Measurements from ENCODE around the gene ITGA2. TPM values are rescaled to one million over a fixed set of nuclear protein-coding genes. Genes with fewer than 3 reads are reported as not detected.
"Not testable (repeated sequence)": the region's sequence is repeated elsewhere in the genome, so short reads cannot be mapped to it uniquely, and the experiment has no call there.

The ITGA2 gene
- total and polyA plus RNA-seq, 4 donors, result 2.0 to 14.1 (median 4.6) TPM

DNA sequence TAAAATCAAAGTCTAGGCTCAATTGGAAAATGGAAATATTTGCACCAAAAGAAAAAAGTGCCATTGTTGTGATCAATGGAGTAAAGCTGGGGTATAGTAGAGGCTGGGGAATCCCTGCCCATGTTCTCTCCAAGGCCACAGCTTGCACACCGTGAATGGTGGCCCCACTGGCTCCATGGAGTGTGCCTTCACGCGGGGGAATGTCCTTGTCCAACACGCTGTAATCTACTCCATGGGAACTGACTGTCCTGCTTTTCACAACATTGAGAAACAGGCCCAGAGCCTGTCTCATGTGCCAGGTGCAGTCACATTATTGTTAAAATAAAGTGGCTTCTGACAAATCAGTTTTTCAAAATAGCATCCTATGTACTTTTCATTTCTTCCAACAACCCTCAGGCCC, 33.1 kb upstream of the ITGA2 start:
- WGBS (ENCODE audit: insufficient coverage), result 71% methylated on average over 1 of the region's 4 CpGs

GRCh38 chr5:52956915-52957747, 32.0 kb upstream of the ITGA2 start:
- Histone ChIP-seq H3K27ac (ENCODE audit: low read depth, low read length) (no peak overlapping the region), H3K36me3 (ENCODE audit: control insufficient read depth, insufficient read depth, low read length) (no peaks in the 10 kb centered on the region), H3K9me3 (ENCODE audit: control insufficient read depth, insufficient read depth, low read length) (no peaks in the 10 kb centered on the region), H3K4me3 (ENCODE audit: low read depth, low read length) (no peak overlapping the region), H3K4me1 (ENCODE audit: control insufficient read depth, insufficient read depth, low read length) (no peaks in the 10 kb centered on the region), H3K27me3 (ENCODE audit: control insufficient read depth, insufficient read depth, low read length) (no peaks in the 10 kb centered on the region)
- 78% methylated on average over 3 of the region's 6 CpGs for WGBS (ENCODE audit: insufficient coverage)
- no peak for DNase-seq (ENCODE audit: low read depth in 4 of 6, low spot score in 6 of 6)

More for the DNA sequence above, 33.1 kb upstream of the ITGA2 start:
- Histone ChIP-seq H3K27ac (ENCODE audit: low read depth, low read length) (no peak overlapping the region), H3K4me1 (ENCODE audit: control insufficient read depth, insufficient read depth, low read length) (no peaks in the 10 kb centered on the region), H3K27me3 (ENCODE audit: control insufficient read depth, insufficient read depth, low read length) (no peaks in the 10 kb centered on the region), H3K9me3 (ENCODE audit: control insufficient read depth, insufficient read depth, low read length) (no peaks in the 10 kb centered on the region), H3K36me3 (ENCODE audit: control insufficient read depth, insufficient read depth, low read length) (no peaks in the 10 kb centered on the region), H3K4me3 (ENCODE audit: low read depth, low read length) (no peak overlapping the region)
- no peak for DNase-seq (ENCODE audit: low read depth in 4 of 6, low spot score in 6 of 6)

DNA sequence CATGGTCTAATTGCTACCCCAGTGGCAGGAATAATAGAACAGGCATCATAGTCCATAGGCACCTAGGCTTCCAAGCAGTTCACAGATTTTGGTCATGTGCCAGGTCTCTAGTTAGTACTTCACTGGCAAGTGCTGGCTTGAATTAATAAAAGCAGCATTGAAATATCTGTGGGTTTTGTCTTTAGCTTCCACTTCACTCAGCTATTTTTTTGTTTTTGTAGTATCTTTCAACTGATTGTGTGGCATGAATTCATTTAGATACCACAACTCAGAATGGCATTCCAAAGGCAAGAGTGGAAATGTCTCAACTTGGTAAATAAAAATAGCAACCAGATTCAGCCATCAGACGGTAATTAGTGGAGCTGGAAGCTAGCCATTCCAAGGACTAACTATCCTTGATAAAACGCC, 27.9 kb upstream of the ITGA2 start:
- Histone ChIP-seq H3K9me3 (ENCODE audit: control insufficient read depth, insufficient read depth, low read length) (no peaks in the 10 kb centered on the region), H3K4me3 (ENCODE audit: low read depth, low read length) (no peak overlapping the region), H3K27ac (ENCODE audit: low read depth, low read length) (no peak overlapping the region), H3K4me1 (ENCODE audit: control insufficient read depth, insufficient read depth, low read length) (no peaks in the 10 kb centered on the region), H3K27me3 (ENCODE audit: control insufficient read depth, insufficient read depth, low read length) (no peaks in the 10 kb centered on the region), H3K36me3 (ENCODE audit: control insufficient read depth, insufficient read depth, low read length) (no peaks in the 10 kb centered on the region)
- 54% methylated on average over 2 of the region's 2 CpGs for WGBS (ENCODE audit: insufficient coverage)
- peak in 2 of 6 donors; percentile 52 to 78 for DNase-seq (ENCODE audit: low read depth in 4 of 6, low spot score in 6 of 6)

DNA sequence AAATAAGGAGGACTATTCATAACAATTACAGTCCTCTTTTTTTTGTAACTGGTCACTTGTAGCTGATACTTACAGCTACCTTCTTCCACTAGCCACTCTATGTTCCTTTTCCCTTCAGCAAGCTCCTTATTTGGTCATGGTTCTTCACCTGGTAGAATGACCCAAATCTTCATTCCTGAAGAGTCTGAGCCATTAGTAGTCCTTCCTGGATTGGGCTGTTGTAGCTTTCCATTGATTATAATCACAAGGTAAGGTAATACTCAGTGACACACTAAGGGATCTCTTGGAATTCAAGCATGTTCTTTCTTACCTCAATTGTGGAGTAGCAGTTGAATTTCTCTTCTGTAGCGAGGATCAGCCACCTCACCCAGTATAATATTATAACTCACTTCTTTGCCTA, 25.5 kb upstream of the ITGA2 start:
- no peaks in the 10 kb centered on the region for H3K36me3 ChIP-seq (ENCODE audit: control insufficient read depth, insufficient read depth, low read length)
- H3K9me3 ChIP-seq (ENCODE audit: control insufficient read depth, insufficient read depth, low read length), result no peaks in the 10 kb centered on the region
- H3K27ac ChIP-seq (ENCODE audit: low read depth, low read length), result no peak overlapping the region
- H3K4me1 ChIP-seq (ENCODE audit: control insufficient read depth, insufficient read depth, low read length), result no peaks in the 10 kb centered on the region
- no peak for DNase-seq (ENCODE audit: low read depth in 4 of 6, low spot score in 6 of 6)
- H3K4me3 ChIP-seq (ENCODE audit: low read depth, low read length), result no peak overlapping the region
- WGBS (ENCODE audit: insufficient coverage), result no CpG with 5 or more reads among the region's 1 CpG
- no peaks in the 10 kb centered on the region for H3K27me3 ChIP-seq (ENCODE audit: control insufficient read depth, insufficient read depth, low read length)

DNA sequence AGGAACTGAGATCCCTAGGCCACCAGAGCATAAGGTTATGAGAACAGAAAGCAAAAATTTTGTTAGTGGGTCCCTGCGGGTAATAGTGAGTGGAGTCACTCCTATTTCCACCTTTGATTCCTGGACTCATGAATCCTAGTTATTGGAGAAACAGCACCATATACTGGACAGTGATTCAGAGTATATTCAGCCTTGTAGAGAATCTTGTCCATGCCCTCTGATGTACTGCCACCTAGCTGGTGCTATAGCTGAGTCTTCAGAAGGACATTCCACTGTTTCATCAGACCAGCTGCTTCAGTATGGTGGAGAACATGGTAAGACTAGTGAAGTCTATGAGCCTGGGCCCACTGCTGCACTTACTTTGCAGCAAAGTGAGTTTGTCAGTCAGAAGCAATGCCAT, 25.0 kb upstream of the ITGA2 start:
- no peaks in the 10 kb centered on the region for H3K36me3 ChIP-seq (ENCODE audit: control insufficient read depth, insufficient read depth, low read length)
- DNase-seq (ENCODE audit: low read depth in 4 of 6, low spot score in 6 of 6), result no peak
- H3K4me1 ChIP-seq (ENCODE audit: control insufficient read depth, insufficient read depth, low read length), result no peaks in the 10 kb centered on the region
- H3K4me3 ChIP-seq (ENCODE audit: low read depth, low read length), result no peak overlapping the region
- H3K27me3 ChIP-seq (ENCODE audit: control insufficient read depth, insufficient read depth, low read length), result no peaks in the 10 kb centered on the region
- no peaks in the 10 kb centered on the region for H3K9me3 ChIP-seq (ENCODE audit: control insufficient read depth, insufficient read depth, low read length)
- no peak overlapping the region for H3K27ac ChIP-seq (ENCODE audit: low read depth, low read length)
- WGBS (ENCODE audit: insufficient coverage), result no CpG with 5 or more reads among the region's 1 CpG

GRCh38 chr5:52976157-52976556, 13.0 kb upstream of the ITGA2 start:
- H3K27ac ChIP-seq (ENCODE audit: low read depth, low read length); H3K4me1 ChIP-seq (ENCODE audit: control insufficient read depth, insufficient read depth, low read length); H3K4me3 ChIP-seq (ENCODE audit: low read depth, low read length); H3K27me3 ChIP-seq (ENCODE audit: control insufficient read depth, insufficient read depth, low read length); H3K36me3 ChIP-seq (ENCODE audit: control insufficient read depth, insufficient read depth, low read length); H3K9me3 ChIP-seq (ENCODE audit: control insufficient read depth, insufficient read depth, low read length); DNase-seq (ENCODE audit: low read depth in 4 of 6, low spot score in 6 of 6): not testable (repeated sequence)
- WGBS (ENCODE audit: insufficient coverage), result 68% methylated on average over 5 of the region's 7 CpGs

DNA sequence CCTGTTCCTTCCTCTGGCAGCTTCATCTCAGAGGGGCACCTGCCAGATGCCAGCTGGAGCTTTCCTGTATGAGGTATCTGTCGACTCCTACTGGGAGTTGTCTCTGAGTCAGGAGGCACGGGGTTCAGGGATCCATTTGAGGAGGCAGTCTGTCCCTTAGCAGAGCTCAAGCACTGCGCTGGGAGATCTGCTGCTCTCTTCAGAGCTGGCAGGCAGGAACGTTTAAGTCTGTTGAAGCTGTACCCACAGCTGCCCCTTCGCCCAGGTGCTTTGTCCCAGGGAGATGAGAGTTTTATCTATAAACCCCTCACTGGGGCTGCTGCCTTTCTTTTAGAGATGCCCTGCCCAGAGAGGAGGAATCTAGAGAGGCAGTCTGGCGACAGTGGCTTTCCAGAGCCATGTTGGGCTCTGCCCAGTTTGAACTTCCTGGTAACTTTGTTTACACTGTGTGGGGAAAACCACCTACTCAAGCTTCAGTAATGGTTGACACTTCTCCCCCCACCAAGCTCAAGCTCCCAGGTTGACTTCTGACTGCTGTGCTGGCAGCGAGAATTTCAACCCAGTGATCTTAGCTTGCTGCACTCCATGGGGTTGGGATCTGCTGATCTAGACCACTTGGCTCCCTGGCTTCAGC, 11.8 kb upstream of the ITGA2 start:
- H3K4me1 ChIP-seq (ENCODE audit: control insufficient read depth, insufficient read depth, low read length), result no peaks in the 10 kb centered on the region
- H3K36me3 ChIP-seq (ENCODE audit: control insufficient read depth, insufficient read depth, low read length), result no peaks in the 10 kb centered on the region
- no peak overlapping the region for H3K27ac ChIP-seq (ENCODE audit: low read depth, low read length)
- WGBS (ENCODE audit: insufficient coverage), result 95% methylated on average over 7 of the region's 7 CpGs
- H3K4me3 ChIP-seq (ENCODE audit: low read depth, low read length), result no peak overlapping the region
- H3K27me3 ChIP-seq (ENCODE audit: control insufficient read depth, insufficient read depth, low read length), result no peaks in the 10 kb centered on the region
- DNase-seq (ENCODE audit: low read depth in 4 of 6, low spot score in 6 of 6), result no peak
- no peaks in the 10 kb centered on the region for H3K9me3 ChIP-seq (ENCODE audit: control insufficient read depth, insufficient read depth, low read length)

- no peaks in the 10 kb centered on the region for H3K4me1 ChIP-seq (ENCODE audit: control insufficient read depth, insufficient read depth, low read length)
- H3K27ac ChIP-seq (ENCODE audit: low read depth, low read length), result no peak overlapping the region
- no peaks in the 10 kb centered on the region for H3K9me3 ChIP-seq (ENCODE audit: control insufficient read depth, insufficient read depth, low read length)
- no peak overlapping the region for H3K4me3 ChIP-seq (ENCODE audit: low read depth, low read length)
- DNase-seq (ENCODE audit: low read depth in 4 of 6, low spot score in 6 of 6), result no peak
- WGBS (ENCODE audit: insufficient coverage), result 100% methylated on average over 1 of the region's 4 CpGs
- no peaks in the 10 kb centered on the region for H3K36me3 ChIP-seq (ENCODE audit: control insufficient read depth, insufficient read depth, low read length)
- no peaks in the 10 kb centered on the region for H3K27me3 ChIP-seq (ENCODE audit: control insufficient read depth, insufficient read depth, low read length)
Measured at GRCh38 chr5:52981507-52981906, 7.6 kb upstream of the ITGA2 start.

DNA sequence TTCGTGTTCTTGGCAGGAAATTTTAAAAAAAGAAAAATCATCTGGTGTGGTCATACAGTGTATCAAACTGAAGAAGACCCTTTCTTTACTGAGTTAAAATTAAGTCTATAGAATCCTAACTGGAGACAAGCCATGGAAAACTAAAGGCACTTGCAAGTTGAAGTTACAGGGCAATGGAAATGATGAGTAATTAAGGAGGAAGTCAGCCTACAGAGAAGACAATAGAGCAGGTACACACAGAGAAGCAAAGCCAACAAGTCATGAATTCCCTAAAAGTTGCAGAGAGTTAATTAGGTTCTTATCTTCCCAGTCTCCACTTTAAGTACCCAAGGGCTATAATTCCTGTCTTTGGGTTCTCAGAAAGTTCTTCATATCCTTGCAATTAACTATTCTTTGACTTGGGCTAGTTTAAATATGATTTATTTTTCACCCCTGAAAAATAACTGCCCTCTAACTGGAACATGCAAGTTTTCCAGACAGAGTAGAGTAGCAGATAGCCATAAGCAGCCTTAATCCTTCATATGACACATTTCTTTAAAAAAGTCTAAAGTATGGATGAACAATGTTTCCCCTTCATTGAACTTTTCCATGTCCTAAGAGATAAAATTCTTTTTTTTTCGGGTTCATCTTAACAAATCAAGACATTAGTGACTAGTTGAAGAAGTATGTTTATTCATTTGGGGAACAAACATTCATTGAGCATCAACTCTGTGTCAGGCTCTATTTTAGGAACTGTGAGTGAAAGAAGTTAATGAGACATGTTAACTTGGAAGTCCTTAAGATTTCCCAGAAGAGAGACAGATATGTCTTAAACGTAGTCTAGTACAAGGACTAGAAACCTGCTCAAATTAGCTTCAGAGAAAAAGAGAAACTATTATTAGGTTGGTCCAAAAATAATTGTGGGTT, 5.2 kb upstream of the ITGA2 start:
- Histone ChIP-seq H3K4me1 (ENCODE audit: control insufficient read depth, insufficient read depth, low read length) (peaks cover 3% of the 10 kb centered on the region), H3K27me3 (ENCODE audit: control insufficient read depth, insufficient read depth, low read length) (peaks cover 3% of the 10 kb centered on the region), H3K9me3 (ENCODE audit: control insufficient read depth, insufficient read depth, low read length) (no peaks in the 10 kb centered on the region), H3K36me3 (ENCODE audit: control insufficient read depth, insufficient read depth, low read length) (no peaks in the 10 kb centered on the region), H3K27ac (ENCODE audit: low read depth, low read length) (no peak overlapping the region), H3K4me3 (ENCODE audit: low read depth, low read length) (no peak overlapping the region)
- DNase-seq (ENCODE audit: low read depth in 4 of 6, low spot score in 6 of 6), result no peak
- WGBS (ENCODE audit: insufficient coverage), result no CpG with 5 or more reads among the region's 3 CpGs
